ENCODE measurements around the gene CFAP74. TPM values are rescaled to one million over a fixed set of nuclear protein-coding genes. Genes with fewer than 3 reads are reported as not detected.

CFAP74 gene
- total and polyA plus RNA-seq, 2 of the 13 experiments (the other 11 are each of a cell fraction or from before 2014, with no cell fraction given) = 0.27 to 0.62 TPM

- no peak for TF ChIP-seq BORCS8-MEF2B (CRISPR knock-in tag; IDR thresholded peaks at IDR 0.05)
- no peak for TF ChIP-seq TARDBP (CRISPR knock-in tag; IDR thresholded peaks at IDR 0.05)
- TF ChIP-seq TAF1 (CRISPR knock-in tag; IDR thresholded peaks at IDR 0.05) = no peak
- TF ChIP-seq PREB (CRISPR knock-in tag; IDR thresholded peaks at IDR 0.05) = no peak
- no peak for TF ChIP-seq ZNF790 (CRISPR knock-in tag; IDR thresholded peaks at IDR 0.05; ENCODE audit: borderline replicate concordance)
- 0 out of 2 replicates have a peak, but pooled peaks have one; percentile 26 for TF ChIP-seq ZNF619 (CRISPR knock-in tag; IDR thresholded peaks at IDR 0.05)
- TF ChIP-seq, protein P1, sequence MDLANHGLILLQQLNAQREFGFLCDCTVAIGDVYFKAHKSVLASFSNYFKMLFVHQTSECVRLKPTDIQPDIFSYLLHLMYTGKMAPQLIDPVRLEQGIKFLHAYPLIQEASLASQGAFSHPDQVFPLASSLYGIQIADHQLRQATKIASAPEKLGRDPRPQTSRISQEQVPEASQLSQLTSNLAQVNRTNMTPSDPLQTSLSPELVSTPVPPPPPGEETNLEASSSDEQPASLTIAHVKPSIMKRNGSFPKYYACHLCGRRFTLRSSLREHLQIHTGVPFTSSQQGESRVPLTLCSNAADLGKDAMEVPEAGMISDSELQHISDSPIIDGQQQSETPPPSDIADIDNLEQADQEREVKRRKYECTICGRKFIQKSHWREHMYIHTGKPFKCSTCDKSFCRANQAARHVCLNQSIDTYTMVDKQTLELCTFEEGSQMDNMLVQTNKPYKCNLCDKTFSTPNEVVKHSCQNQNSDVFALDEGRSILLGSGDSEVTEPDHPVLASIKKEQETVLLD (CRISPR knock-in tag; IDR thresholded peaks at IDR 0.05; ENCODE audit: low read depth) = peak; percentile 57; the same call in 1 of the 2 replicates
- no peak for TF ChIP-seq ZNF704 (CRISPR knock-in tag; IDR thresholded peaks at IDR 0.05; ENCODE audit: borderline replicate concordance)
- TF ChIP-seq TOE1 (CRISPR knock-in tag; IDR thresholded peaks at IDR 0.05) = no peak
- TF ChIP-seq SKIL (CRISPR knock-in tag; IDR thresholded peaks at IDR 0.05; ENCODE audit: borderline replicate concordance) = no peak; the same call in 1 of the 2 replicates
- no peak for TF ChIP-seq REXO4 (CRISPR knock-in tag; IDR thresholded peaks at IDR 0.05; ENCODE audit: borderline replicate concordance)
- TF ChIP-seq TEF (CRISPR knock-in tag; IDR thresholded peaks at IDR 0.05) = no peak
- no peak for TF ChIP-seq ZBTB8A (CRISPR knock-in tag; IDR thresholded peaks at IDR 0.05; ENCODE audit: borderline replicate concordance, low read depth)
- TF ChIP-seq RXRB (CRISPR knock-in tag; IDR thresholded peaks at IDR 0.05; ENCODE audit: borderline replicate concordance) = no peak
- TF ChIP-seq ZNF468 (CRISPR knock-in tag; IDR thresholded peaks at IDR 0.05) = no peak
- TF ChIP-seq, protein P2, sequence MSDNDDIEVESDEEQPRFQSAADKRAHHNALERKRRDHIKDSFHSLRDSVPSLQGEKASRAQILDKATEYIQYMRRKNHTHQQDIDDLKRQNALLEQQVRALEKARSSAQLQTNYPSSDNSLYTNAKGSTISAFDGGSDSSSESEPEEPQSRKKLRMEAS (IDR thresholded peaks at IDR 0.05) = no peak
- TF ChIP-seq, protein P3, sequence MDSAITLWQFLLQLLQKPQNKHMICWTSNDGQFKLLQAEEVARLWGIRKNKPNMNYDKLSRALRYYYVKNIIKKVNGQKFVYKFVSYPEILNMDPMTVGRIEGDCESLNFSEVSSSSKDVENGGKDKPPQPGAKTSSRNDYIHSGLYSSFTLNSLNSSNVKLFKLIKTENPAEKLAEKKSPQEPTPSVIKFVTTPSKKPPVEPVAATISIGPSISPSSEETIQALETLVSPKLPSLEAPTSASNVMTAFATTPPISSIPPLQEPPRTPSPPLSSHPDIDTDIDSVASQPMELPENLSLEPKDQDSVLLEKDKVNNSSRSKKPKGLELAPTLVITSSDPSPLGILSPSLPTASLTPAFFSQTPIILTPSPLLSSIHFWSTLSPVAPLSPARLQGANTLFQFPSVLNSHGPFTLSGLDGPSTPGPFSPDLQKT (CRISPR knock-in tag; IDR thresholded peaks at IDR 0.05; ENCODE audit: borderline replicate concordance) = no peak
- TF ChIP-seq FOXM1 (CRISPR knock-in tag; IDR thresholded peaks at IDR 0.05) = no peak
- no peak for TF ChIP-seq FOXP1 (IDR thresholded peaks at IDR 0.05)
- no peak for TF ChIP-seq FOXP1 (CRISPR knock-in tag; IDR thresholded peaks at IDR 0.05)
- no peak for TF ChIP-seq PAF1 (CRISPR knock-in tag; IDR thresholded peaks at IDR 0.05)
- peak; percentile 49 for TF ChIP-seq RBFOX2 (IDR thresholded peaks at IDR 0.05; ENCODE audit: low read depth, low read length)
These were observed 84.7 kb downstream of the CFAP74 start, which contains the start of gene TMEM52 (continued) for GRCh38 chr1:1918901-1919303.

Measured in HepG2 (cell line).